Peyer's patch (tissue), 4 donors: ENCODE results near the gene CBR4.

Source experiments
- CTCF ChIP-seq, 6 experiments: fragments of 450-650 bp in 4 of 6; fragments of 200-600 bp in 2 of 6; sonication (generic) in 1 of 6; IDR thresholded peaks; one replicate each; pipeline ENCODE4 v1.5.1; 2017 to 2019; ENCODE audit warnings: antibody characterized with exemption in 6 of 6, mild to moderate bottlenecking in 3 of 6, moderate library complexity in 1 of 6
- POLR2A ChIP-seq, 2 donors: fragments of 450-650 bp; IDR thresholded peaks; one replicate each; pipeline ENCODE4 v1.5.1; 2017; ENCODE audit warnings: antibody characterized with exemption in 2 of 2, mild to moderate bottlenecking in 2 of 2, moderate library complexity in 2 of 2

GRCh38 chr4:169010125-169011023 is at the start of gene CBR4:
- TF ChIP-seq CTCF (IDR thresholded peaks at IDR 0.05): peak; percentile 6 to 50 (median 33)
- peak; percentile 82 to 84 for TF ChIP-seq POLR2A (IDR thresholded peaks at IDR 0.05)
